AG09319 (cell line): ENCODE results near the gene NRIP1.

Experiments used
- DNase-seq: peaks from one replicate; pipeline ENCODE4 v3.0.0-alpha.2; 2010; ENCODE audit warnings: low read depth; ENCODE audit errors: extremely low read depth
- CTCF ChIP-seq: IDR thresholded peaks from 2 replicates; pipeline ENCODE4 v1.5.1; 2011; ENCODE audit warnings: low read depth, mild to moderate bottlenecking, inconsistent platforms, low read length, moderate library complexity

The NRIP1 gene

DNA sequence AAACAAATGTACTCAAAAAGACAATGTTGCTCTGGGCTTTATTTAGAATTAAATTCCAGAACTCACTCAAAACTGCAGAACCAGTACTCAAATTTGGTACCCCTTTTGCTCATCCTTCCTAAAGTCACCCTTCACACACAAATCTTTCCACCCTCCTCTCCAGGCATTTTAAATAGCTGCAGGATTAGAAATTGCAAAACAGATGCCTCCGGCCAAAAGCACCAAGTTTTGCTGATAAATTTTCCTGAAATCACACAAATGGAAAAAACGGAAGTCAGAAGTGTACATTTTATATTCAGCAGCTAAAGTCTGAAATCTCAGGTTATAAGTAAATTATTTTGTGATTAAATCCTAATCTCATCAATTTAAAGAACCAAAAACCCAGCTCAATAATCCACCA lies 147.0 kb downstream of the NRIP1 start:
- no peak for TF ChIP-seq CTCF
- no peak for DNase-seq

GRCh38 chr21:14916676-14917141 lies 148.1 kb downstream of the NRIP1 start:
- no peak for TF ChIP-seq CTCF
- no peak for DNase-seq

GRCh38 chr21:14913638-14914037 lies 151.2 kb downstream of the NRIP1 start:
- TF ChIP-seq CTCF = no peak
- DNase-seq = no peak

DNA sequence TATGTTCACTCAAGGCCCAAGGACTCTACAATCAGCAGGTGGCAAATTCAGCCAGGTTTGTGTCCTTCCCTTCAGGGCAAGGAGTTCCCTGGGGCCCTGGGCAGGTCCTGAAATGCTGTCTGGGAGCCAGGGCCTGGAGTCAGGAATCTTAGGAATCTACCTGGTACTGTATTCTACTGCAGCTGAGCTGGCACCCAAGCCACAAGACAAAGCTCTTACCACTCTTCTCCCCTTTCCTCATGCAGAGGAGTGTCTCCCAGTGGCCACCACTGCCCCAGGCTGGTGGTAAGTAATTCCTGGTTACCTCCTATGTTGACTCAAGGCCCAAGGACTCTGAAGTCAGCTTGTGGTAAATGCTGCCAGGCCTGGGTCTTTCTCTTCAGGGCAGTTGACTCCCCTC lies 153.4 kb downstream of the NRIP1 start:
- DNase-seq = no peak
- TF ChIP-seq CTCF = no peak
